Thoracic aorta (tissue), 2 donors: Measurements from ENCODE around the gene NF2. TPM values are rescaled to one million over a fixed set of nuclear protein-coding genes. Genes with fewer than 3 reads are reported as not detected.

Source experiments
- ATAC-seq: fragments of 150-250 bp; one replicate; pipeline ENCODE4 v1.8.0; 2017; ENCODE audit warnings: low read depth; ENCODE audit not compliant: insufficient number of reproducible peaks, low FRiP score
- DNase-seq: peaks from one replicate; pipeline ENCODE4 v3.0.0-alpha.2; 2020; ENCODE audit warnings: low spot score
- H3K27ac ChIP-seq, 2 donors: fragments of 200-600 bp; sonication (generic); 1 replicate in 1 of 2; 2 replicates in 1 of 2; pipeline ENCODE4 v1.5.1; 2016; ENCODE audit warnings: mild to moderate bottlenecking in 2 of 2, moderate library complexity in 2 of 2
- H3K27me3 ChIP-seq: fragments of 200-600 bp; sonication (generic); replicated peaks from 2 replicates; pipeline ENCODE4 v1.6.0; 2016; ENCODE audit warnings: mild to moderate bottlenecking; ENCODE audit not compliant: insufficient read depth
- H3K36me3 ChIP-seq: fragments of 200-600 bp; sonication (generic); one replicate; pipeline ENCODE4 v1.5.1; 2016
- H3K4me1 ChIP-seq, 2 donors: fragments of 200-600 bp; sonication (generic); 1 replicate in 1 of 2; 2 replicates in 1 of 2; pipeline versions ENCODE4 v1.5.1 to v1.6.0; 2016; ENCODE audit warnings: low read depth in 2 of 2, mild to moderate bottlenecking in 1 of 2; ENCODE audit not compliant: control insufficient read depth in 1 of 2
- H3K4me3 ChIP-seq: fragments of 200-600 bp; sonication (generic); 2 replicates; pipeline ENCODE4 v1.5.1; 2016; ENCODE audit warnings: mild to moderate bottlenecking
- H3K9me3 ChIP-seq: fragments of 200-600 bp; sonication (generic); 2 replicates; pipeline ENCODE4 v1.5.1; 2016
- total RNA-seq, 2 donors: library from RNA; depleted of rRNA; stranded (reverse); fragments of >200 nt; gene quantifications; one replicate each; pipeline versions ENCODE4 v1.1.0 to v1.2.3, GENCODE V29; 2016
- TF ChIP-seq, protein P1 (sequence below): fragments of 200-600 bp; sonication (generic); IDR thresholded peaks from one replicate; pipeline ENCODE4 v1.5.1; 2019; ENCODE audit warnings: antibody characterized with exemption

Gene NF2
- total RNA-seq, 2 donors from 2014 or later: 37.1 to 41.2 TPM

DNA sequence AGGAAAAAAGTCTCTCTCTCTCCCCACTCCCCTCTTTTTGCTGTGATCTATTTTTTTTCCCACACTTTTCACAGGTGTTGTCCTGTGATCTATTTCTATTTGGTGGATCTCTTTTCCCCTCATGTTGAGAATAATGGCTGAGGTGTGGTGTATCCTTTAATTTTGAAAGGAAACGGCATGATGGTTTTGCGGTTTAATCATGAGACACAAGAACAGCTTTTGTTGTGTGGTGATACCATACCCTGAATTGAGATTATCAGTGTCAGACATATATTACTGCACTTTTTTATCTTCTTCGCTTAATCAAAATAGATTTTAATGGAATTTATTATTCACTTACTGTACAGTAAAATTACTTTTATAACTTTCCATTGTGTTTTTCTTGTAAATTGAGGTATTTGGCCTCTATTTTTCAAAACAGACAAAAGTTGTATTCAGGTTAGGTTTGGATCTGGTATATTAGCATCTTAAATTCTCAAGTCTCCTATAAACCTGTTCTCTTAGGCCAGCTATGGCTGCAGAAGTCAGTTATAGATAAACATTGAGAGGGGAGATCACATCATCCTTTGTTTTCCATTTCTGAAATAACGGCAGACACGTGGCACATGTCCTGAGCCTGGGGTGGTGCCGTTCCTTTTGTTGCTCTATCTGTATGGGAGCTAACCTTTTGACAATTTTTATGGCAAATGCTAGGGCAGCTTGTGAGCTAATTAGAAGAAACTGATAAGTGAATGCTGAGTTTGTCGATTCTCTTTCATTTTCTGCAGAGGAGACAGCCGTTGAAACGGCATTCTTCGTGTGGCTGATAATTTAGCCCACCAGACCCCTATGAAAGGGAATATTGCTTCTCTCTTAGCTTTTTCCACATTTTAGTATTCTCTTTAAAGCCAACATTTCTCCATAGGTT is 25.8 kb downstream of the NF2 start:
- DNase-seq (no peak), ATAC-seq (no peak)
- Histone ChIP-seq H3K4me3 (no peak overlapping the region), H3K9me3 (no peaks in the 10 kb centered on the region), H3K27ac (no peak overlapping the region), H3K27me3 (no peaks in the 10 kb centered on the region), H3K36me3 (no peaks in the 10 kb centered on the region), H3K4me1 (peaks cover 0 to 12% of the 10 kb centered on the region in 2 donors)
- TF ChIP-seq, protein P1, sequence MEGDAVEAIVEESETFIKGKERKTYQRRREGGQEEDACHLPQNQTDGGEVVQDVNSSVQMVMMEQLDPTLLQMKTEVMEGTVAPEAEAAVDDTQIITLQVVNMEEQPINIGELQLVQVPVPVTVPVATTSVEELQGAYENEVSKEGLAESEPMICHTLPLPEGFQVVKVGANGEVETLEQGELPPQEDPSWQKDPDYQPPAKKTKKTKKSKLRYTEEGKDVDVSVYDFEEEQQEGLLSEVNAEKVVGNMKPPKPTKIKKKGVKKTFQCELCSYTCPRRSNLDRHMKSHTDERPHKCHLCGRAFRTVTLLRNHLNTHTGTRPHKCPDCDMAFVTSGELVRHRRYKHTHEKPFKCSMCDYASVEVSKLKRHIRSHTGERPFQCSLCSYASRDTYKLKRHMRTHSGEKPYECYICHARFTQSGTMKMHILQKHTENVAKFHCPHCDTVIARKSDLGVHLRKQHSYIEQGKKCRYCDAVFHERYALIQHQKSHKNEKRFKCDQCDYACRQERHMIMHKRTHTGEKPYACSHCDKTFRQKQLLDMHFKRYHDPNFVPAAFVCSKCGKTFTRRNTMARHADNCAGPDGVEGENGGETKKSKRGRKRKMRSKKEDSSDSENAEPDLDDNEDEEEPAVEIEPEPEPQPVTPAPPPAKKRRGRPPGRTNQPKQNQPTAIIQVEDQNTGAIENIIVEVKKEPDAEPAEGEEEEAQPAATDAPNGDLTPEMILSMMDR: no peak

DNA sequence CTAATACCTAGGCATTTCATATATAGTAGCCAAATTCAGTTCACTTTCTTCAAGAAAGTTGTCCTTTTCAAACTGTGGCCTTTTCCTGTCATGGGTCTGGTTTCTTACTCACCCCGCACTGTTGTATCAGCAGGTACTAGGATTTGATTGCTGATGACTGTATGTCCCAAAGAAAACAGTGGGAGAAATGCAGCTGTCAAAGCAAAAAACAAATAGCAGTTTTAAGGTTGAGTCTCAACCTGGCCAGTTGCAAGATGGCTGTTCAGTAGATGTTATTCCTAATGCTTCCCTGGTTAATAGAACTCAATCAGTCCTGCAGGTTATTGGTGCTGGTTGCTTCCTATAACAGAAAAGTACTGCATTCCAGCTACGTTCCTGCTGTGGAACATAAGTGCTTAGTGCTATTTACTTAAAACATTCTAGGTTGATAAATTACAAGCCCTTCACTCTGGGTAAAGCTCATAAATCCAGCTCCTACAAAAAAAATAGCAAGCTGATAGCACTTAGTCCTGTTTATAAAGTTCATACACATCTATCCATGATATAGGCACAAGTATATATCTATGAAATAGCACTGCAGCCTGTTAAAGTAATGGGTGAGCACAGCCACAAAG is 26.6 kb downstream of the NF2 start:
- no peak for ATAC-seq
- no peaks in the 10 kb centered on the region for H3K9me3 ChIP-seq
- H3K4me1 ChIP-seq: peaks cover 0 to 8% of the 10 kb centered on the region in 2 donors
- H3K4me3 ChIP-seq: no peak overlapping the region
- DNase-seq: no peak
- H3K27me3 ChIP-seq: no peaks in the 10 kb centered on the region
- no peak overlapping the region for H3K27ac ChIP-seq
- H3K36me3 ChIP-seq: no peaks in the 10 kb centered on the region
- TF ChIP-seq, protein P1: no peak

DNA sequence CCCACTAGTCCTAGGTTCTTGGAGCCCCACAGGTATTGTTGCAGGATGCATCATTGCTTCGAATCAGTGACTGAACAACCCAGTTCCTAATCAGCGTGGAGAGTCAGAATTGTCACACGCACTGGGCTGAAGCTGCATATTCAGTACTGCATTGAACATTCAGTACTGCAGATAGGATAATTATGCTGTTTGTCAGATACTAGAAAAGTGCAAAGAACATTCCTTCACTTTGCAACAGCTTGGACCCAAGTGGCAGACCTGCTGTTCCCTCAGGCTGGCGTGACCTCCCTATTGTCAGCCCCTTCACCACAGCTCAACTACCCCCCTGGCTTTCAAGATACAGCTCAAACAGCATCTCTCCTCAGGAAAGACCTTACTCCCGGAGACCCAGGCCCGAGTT is 27.6 kb downstream of the NF2 start:
- no peak for ATAC-seq
- H3K9me3 ChIP-seq: no peaks in the 10 kb centered on the region
- no peak overlapping the region for H3K27ac ChIP-seq
- no peaks in the 10 kb centered on the region for H3K36me3 ChIP-seq
- H3K4me1 ChIP-seq: peaks cover 0 to 1% of the 10 kb centered on the region in 2 donors
- no peaks in the 10 kb centered on the region for H3K27me3 ChIP-seq
- no peak for DNase-seq
- H3K4me3 ChIP-seq: no peak overlapping the region
- TF ChIP-seq, protein P1: no peak

DNA sequence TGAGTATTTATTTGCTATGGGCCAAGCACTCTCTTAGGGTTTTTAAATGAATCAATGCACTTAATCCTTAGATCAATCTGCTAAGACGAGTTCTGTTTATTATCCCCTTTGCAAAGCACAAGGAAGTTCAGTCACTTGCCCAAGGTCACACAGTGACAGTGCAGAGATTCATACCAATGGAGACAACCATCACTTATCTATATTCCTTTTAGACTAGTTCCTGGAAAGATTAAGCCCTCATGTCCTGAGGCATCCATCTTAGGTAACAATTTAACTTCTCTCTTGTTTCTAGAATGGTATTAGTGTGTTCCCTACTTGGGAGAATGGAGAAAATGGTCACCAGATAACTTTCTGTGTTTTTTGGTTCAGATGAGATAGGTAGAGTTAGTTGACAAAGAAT is 28.3 kb downstream of the NF2 start:
- TF ChIP-seq, protein P1: no peak
- Histone ChIP-seq H3K4me1 (no peaks in the 10 kb centered on the region), H3K27me3 (no peaks in the 10 kb centered on the region), H3K27ac (no peak overlapping the region), H3K9me3 (no peaks in the 10 kb centered on the region), H3K36me3 (no peaks in the 10 kb centered on the region), H3K4me3 (no peak overlapping the region)
- DNase-seq: no peak
- ATAC-seq: no peak

DNA sequence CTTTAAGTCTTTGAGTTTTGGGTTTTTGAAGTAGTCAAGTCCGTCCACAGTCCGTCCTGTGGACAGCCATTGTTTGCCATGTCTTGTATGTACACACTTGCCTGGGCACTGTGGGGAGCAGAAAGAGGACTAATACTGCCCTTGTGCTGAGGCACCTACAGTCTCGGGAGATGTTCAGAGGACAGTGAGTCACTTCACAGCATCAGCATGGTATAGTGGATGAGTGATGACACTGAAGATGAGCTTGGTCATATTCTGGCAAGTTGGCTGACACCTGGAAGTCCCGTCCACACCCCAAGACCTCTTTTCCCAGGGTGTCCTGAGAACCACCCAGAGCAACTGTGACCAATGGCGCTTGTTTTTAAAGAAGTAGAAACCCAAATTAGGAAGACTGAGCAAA is 29.2 kb downstream of the NF2 start:
- no peak for ATAC-seq

More for the DNA sequence above, 29.2 kb downstream of the NF2 start:
- TF ChIP-seq, protein P1: no peak
- Histone ChIP-seq H3K9me3 (no peaks in the 10 kb centered on the region), H3K4me1 (no peaks in the 10 kb centered on the region), H3K27me3 (no peaks in the 10 kb centered on the region), H3K27ac (no peak overlapping the region), H3K4me3 (no peak overlapping the region), H3K36me3 (no peaks in the 10 kb centered on the region)
- DNase-seq: no peak
